T47D (cell line): ENCODE measurements around the gene SELPLG.

Experiments
- DNase-seq, 2 experiments: peaks; one replicate each; pipeline versions ENCODE4 v3.0.0 to v3.0.0-alpha.2; 2011 to 2012; ENCODE audit warnings: low read depth in 1 of 2, low spot score in 1 of 2
- JUND ChIP-seq: IDR thresholded peaks from 2 replicates; pipeline ENCODE4 v1.6.1; 2012; ENCODE audit warnings: low read depth
- in situ Hi-C: cut with HindIII; loops from 2 replicates; pipeline ENCODE4 v1.10.0; 2016; ENCODE audit warnings: low sequenced_read_pairs, low pct_unique_long_range_greater_than_20kb

SELPLG gene

GRCh38 chr12:108649669-108650068, 16.0 kb upstream of the SELPLG start:
- TF ChIP-seq JUND = no peak
- in situ Hi-C loops = no loop called here

GRCh38 chr12:108649126-108649525, 15.4 kb upstream of the SELPLG start:
- DNase-seq = no peak
- in situ Hi-C loops = no loop called here
- TF ChIP-seq JUND = no peak

More at GRCh38 chr12:108649669-108650068, 16.0 kb upstream of the SELPLG start:
- DNase-seq = no peak

GRCh38 chr12:108648371-108648770, 14.7 kb upstream of the SELPLG start:
- DNase-seq = no peak
- no peak for TF ChIP-seq JUND
- in situ Hi-C loops = no loop called here

- in situ Hi-C loops = no loop called here
- no peak for DNase-seq
- TF ChIP-seq JUND = no peak
These were observed 14.0 kb upstream of the SELPLG start for GRCh38 chr12:108647585-108648287.

GRCh38 chr12:108646600-108647579, 13.2 kb upstream of the SELPLG start:
- no peak for TF ChIP-seq JUND
- no peak for DNase-seq
- in situ Hi-C loops = no loop called here

- no peak for TF ChIP-seq JUND
- no peak for DNase-seq
- in situ Hi-C loops = no loop called here
These were observed 12.2 kb upstream of the SELPLG start for GRCh38 chr12:108645686-108646599.

- no peak for TF ChIP-seq JUND
- no peak for DNase-seq
- in situ Hi-C loops = no loop called here
These were observed 11.1 kb upstream of the SELPLG start for GRCh38 chr12:108644811-108645120.

GRCh38 chr12:108643941-108644810, 10.5 kb upstream of the SELPLG start:
- TF ChIP-seq JUND = no peak
- no peak for DNase-seq
- in situ Hi-C loops = no loop called here

GRCh38 chr12:108642899-108643654, 9.4 kb upstream of the SELPLG start:
- DNase-seq = no peak
- in situ Hi-C loops = no loop called here
- no peak for TF ChIP-seq JUND

- no peak for TF ChIP-seq JUND
- in situ Hi-C loops = no loop called here
- DNase-seq = no peak
These were observed 8.7 kb upstream of the SELPLG start for GRCh38 chr12:108642269-108642870.
